Measurements from ENCODE around the gene TRMU. TPM values are rescaled to one million over a fixed set of nuclear protein-coding genes. Genes with fewer than 3 reads are reported as not detected.

The TRMU gene
- total and polyA plus RNA-seq, 2 experiments from 2014 or later: 48.3 to 70.4 TPM

- no peaks in the 10 kb centered on the region for H3K9me2 ChIP-seq (ENCODE audit: insufficient read depth)
- H3K9me3 Mint-ChIP-seq: no peaks in the 10 kb centered on the region
- no peaks in the 10 kb centered on the region for H3K4me1 ChIP-seq (ENCODE audit: insufficient read depth)
- no peaks in the 10 kb centered on the region for H3K27me3 ChIP-seq (ENCODE audit: insufficient read depth)
- no peaks in the 10 kb centered on the region for H3K79me2 ChIP-seq (replicated peaks; ENCODE audit: insufficient read depth)
- TF ChIP-seq JUNB (IDR thresholded peaks at IDR 0.05; ENCODE audit: unreplicated experiment) (no peak), CTCF (conservative IDR thresholded peaks at IDR 0.05; ENCODE audit: low read depth in 2 of 2) (no peak), EZH2 (IDR thresholded peaks at IDR 0.05; ENCODE audit: low read depth, unreplicated experiment) (no peak), EZH2phosphoT487 (IDR thresholded peaks at IDR 0.05; ENCODE audit: unreplicated experiment) (no peak), NANOG (IDR thresholded peaks at IDR 0.05; ENCODE audit: borderline replicate concordance) (no peak), ZNF331 (CRISPR knock-in tag; IDR thresholded peaks at IDR 0.05; ENCODE audit: low read depth) (no peak), ETS1 (IDR thresholded peaks at IDR 0.05) (no peak), CREB1 (CRISPR knock-in tag; IDR thresholded peaks at IDR 0.05; ENCODE audit: low read depth) (no peak), ZNF114 (CRISPR knock-in tag; IDR thresholded peaks at IDR 0.05) (no peak), ZNF462 (CRISPR knock-in tag; IDR thresholded peaks at IDR 0.05) (no peak), REST (IDR thresholded peaks at IDR 0.05; ENCODE audit: unreplicated experiment) (no peak), POLR2AphosphoS5 (IDR thresholded peaks at IDR 0.05; ENCODE audit: low read depth) (no peak), STAT1 (IDR thresholded peaks at IDR 0.05; ENCODE audit: unreplicated experiment) (no peak)
- DNase-seq (ENCODE audit: low spot score) (no peak), ATAC-seq (no peak)
- no peak overlapping the region for H2AFZ ChIP-seq
- H3K27ac ChIP-seq (ENCODE audit: low read depth): no peak overlapping the region
- H3K27ac Mint-ChIP-seq: 0 out of 2 replicates have a peak overlapping the region, but pooled peaks have one; percentile 13
- no peak overlapping the region for H3K4me3 Mint-ChIP-seq
- peaks cover 4% of the 10 kb centered on the region; the same call in 1 of the 3 replicates for H3K4me1 Mint-ChIP-seq
- no peak overlapping the region for H3K4me2 ChIP-seq
- H3K4me3 ChIP-seq: no peak overlapping the region
- no peaks in the 10 kb centered on the region for H3K36me3 ChIP-seq (ENCODE audit: insufficient read depth)
- peaks cover 9% of the 10 kb centered on the region for H3K27me3 Mint-ChIP-seq (ENCODE audit: insufficient read depth, low read depth, poor library complexity)
- H4K20me1 ChIP-seq (replicated peaks; ENCODE audit: insufficient read depth): no peaks in the 10 kb centered on the region
- H3F3A ChIP-seq (replicated peaks; ENCODE audit: low read depth): no peaks in the 10 kb centered on the region
- H3K36me3 Mint-ChIP-seq (ENCODE audit: low read depth): no peaks in the 10 kb centered on the region; the same call in 2 of the 3 replicates
Observed at GRCh38 chr22:46393873-46394272, 58.4 kb downstream of the TRMU start.

Data from GM23338 (cell line).